ENCODE results near the gene WEE1. TPM values are rescaled to one million over a fixed set of nuclear protein-coding genes. Genes with fewer than 3 reads are reported as not detected.

The WEE1 gene
- total and polyA plus RNA-seq, 8 donors = 20.7 to 83.6 (median 65.4) TPM

GRCh38 chr11:9633679-9634078 lies 60.2 kb downstream of the WEE1 start:
- no peaks in the 10 kb centered on the region for H3K36me3 ChIP-seq
- TF ChIP-seq CTCF (IDR thresholded peaks at IDR 0.05) = no peak
- no peak overlapping the region for H3K4me3 ChIP-seq
- H3K27ac ChIP-seq = no peak overlapping the region
- no peaks in the 10 kb centered on the region for H3K9me3 ChIP-seq
- ATAC-seq (no peak), DNase-seq (no peak)
- no peaks in the 10 kb centered on the region for H3K27me3 ChIP-seq
- H3K4me1 ChIP-seq = peaks cover 0 to 14% of the 10 kb centered on the region in 2 donors
- intact Hi-C loops (cut with DNase I) = no loop called here

DNA sequence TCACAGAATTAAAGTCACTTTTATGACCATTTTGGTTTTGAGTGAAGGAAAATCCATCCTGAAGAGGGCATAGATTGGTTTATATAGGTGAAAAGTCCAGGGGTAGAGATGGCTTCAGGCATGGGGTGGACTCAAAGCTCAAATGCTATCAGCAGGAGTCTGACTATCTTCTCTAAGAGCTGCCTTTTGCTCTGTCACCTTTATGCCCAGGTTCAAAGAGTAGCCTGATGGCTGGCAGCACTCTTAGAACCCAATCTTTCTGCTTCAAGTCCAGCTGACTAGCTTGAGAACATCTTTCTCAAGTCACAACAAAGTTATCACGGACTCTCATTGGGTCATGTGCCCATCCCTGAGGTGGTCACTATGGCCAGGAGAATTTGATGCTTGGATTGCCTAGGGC lies 63.2 kb downstream of the WEE1 start:
- H3K27me3 ChIP-seq = no peaks in the 10 kb centered on the region
- intact Hi-C loops (cut with DNase I) = no loop called here
- no peak overlapping the region for H3K27ac ChIP-seq
- no peak for ATAC-seq
- no peaks in the 10 kb centered on the region for H3K36me3 ChIP-seq
- no peaks in the 10 kb centered on the region for H3K9me3 ChIP-seq
- peaks cover 0 to 31% of the 10 kb centered on the region in 2 donors for H3K4me1 ChIP-seq
- no peak for TF ChIP-seq CTCF (IDR thresholded peaks at IDR 0.05)
- H3K4me3 ChIP-seq = no peak overlapping the region
- no peak for DNase-seq

- peak overlapping the region; percentile 48 to 80 for H3K27ac ChIP-seq
- no peak for TF ChIP-seq CTCF (IDR thresholded peaks at IDR 0.05)
- H3K4me3 ChIP-seq = no peak overlapping the region
- no peaks in the 10 kb centered on the region for H3K9me3 ChIP-seq
- DNase-seq = peak in 1 of 4 donors; percentile 61
- peak; percentile 62 for ATAC-seq
- no peaks in the 10 kb centered on the region for H3K27me3 ChIP-seq
- intact Hi-C loops (cut with DNase I) = no loop called here
- H3K4me1 ChIP-seq = peaks cover 0 to 40% of the 10 kb centered on the region in 2 donors
- no peaks in the 10 kb centered on the region for H3K36me3 ChIP-seq
Observed at GRCh38 chr11:9639099-9639498, 65.6 kb downstream of the WEE1 start.

Other genes starting within 250 kb of the WEE1 start
- gene IPO7, start 189.0 kb upstream of the WEE1 start, total RNA-seq = 100 to 1,000 TPM; 147 to 152 TPM
- 100 to 1,000 TPM in 2 of 6 donors, 10 to 100 TPM in 4; 91.1 to 104 (median 97.4) TPM for gene IPO7, start 189.0 kb upstream of the WEE1 start, polyA plus RNA-seq (ENCODE audit: insufficient read length in 6 of 6)
- gene ZNF143, start 112.7 kb upstream of the WEE1 start, total RNA-seq = 10 to 100 TPM; 17.3 to 25.0 TPM
- 10 to 100 TPM; 22.4 to 29.4 (median 25.0) TPM for gene ZNF143, start 112.7 kb upstream of the WEE1 start, polyA plus RNA-seq (ENCODE audit: insufficient read length in 6 of 6)
- 10 to 100 TPM; 45.6 to 50.8 TPM for gene SWAP70, start 90.4 kb downstream of the WEE1 start, total RNA-seq
- 10 to 100 TPM; 20.5 to 27.1 (median 24.0) TPM for gene SWAP70, start 90.4 kb downstream of the WEE1 start, polyA plus RNA-seq (ENCODE audit: insufficient read length in 6 of 6)

Data from left lung (tissue), 10 donors.